GM13977 (cell line): ENCODE measurements around the gene RANBP17.

Experiments used
- DNase-seq: peaks from one replicate; pipeline ENCODE4 v3.0.0; 2012; ENCODE audit warnings: low spot score
- CTCF ChIP-seq: IDR thresholded peaks from 2 replicates; pipeline ENCODE4 v1.5.1; 2012; ENCODE audit warnings: mild to moderate bottlenecking, control low read depth; ENCODE audit not compliant: insufficient read depth; ENCODE audit errors: extremely low read depth, missing control alignments
- in situ Hi-C: fragments of 300-500 bp; cut with MboI; formaldehyde crosslinking; loops from one replicate; pipeline ENCODE4 v1.12.0; 2022; ENCODE audit warnings: low sequenced_read_pairs, low pct_unique_long_range_greater_than_20kb, mixed read lengths, inconsistent platforms; ENCODE audit not compliant: unreplicated experiment

The RANBP17 gene

GRCh38 chr5:171242521-171242920 lies 380.7 kb downstream of the RANBP17 start:
- TF ChIP-seq CTCF = no peak
- in situ Hi-C loops = no loop called here
- DNase-seq = no peak

- in situ Hi-C loops = no loop called here
- TF ChIP-seq CTCF = no peak
- no peak for DNase-seq
These were observed 384.4 kb downstream of the RANBP17 start for GRCh38 chr5:171246231-171246630.

GRCh38 chr5:171249460-171249859 lies 387.6 kb downstream of the RANBP17 start:
- DNase-seq = no peak
- in situ Hi-C loops = no loop called here
- TF ChIP-seq CTCF = no peak

GRCh38 chr5:171250738-171251137 lies 388.9 kb downstream of the RANBP17 start:
- in situ Hi-C loops = no loop called here
- no peak for DNase-seq
- TF ChIP-seq CTCF = no peak

- TF ChIP-seq CTCF = no peak
- DNase-seq = no peak
- in situ Hi-C loops = no loop called here
These were observed 389.7 kb downstream of the RANBP17 start for GRCh38 chr5:171251519-171251918.

- in situ Hi-C loops = no loop called here
These were observed 390.9 kb downstream of the RANBP17 start for GRCh38 chr5:171252674-171253073.

More at GRCh38 chr5:171252674-171253073, 390.9 kb downstream of the RANBP17 start:
- no peak for DNase-seq
- TF ChIP-seq CTCF = no peak
